Measurements from ENCODE around the gene SLC5A2.
A peak's percentile ranks its signal among the peaks of the same experiment; 100 is the strongest.

DNA sequence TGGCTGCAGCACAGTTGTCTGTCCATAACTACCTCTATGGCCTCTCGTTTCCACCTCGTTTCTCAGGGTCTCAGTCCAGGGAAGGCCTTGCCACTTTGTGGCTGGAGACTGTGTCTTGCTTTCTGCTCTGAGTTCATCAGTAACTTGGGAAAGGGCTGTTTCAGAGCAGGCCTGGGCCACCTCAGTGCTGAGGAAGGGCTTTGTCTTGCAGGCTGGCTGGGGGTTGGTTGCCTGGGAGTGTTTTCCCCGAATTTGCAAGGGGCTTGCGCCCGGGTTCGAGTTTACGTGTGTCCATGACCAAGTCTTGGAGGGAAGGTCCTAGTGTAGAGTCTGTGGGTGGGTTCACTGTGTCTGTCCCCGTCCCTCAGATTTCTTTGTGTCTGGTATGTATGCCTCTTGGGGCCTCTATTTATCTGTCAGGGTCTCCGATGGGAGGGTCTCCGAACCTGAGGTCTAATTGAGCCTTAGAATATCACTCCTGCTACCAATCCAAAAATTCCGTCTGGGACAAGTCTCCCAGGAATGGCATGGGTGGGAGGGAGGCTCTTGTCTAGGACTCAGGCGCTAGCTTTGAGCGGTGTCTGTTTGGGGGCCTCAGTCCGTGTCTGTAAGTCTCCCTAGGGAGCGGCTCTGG lies 11.6 kb upstream of the SLC5A2 start:
- TF ChIP-seq ZSCAN18 (tag by site-specific recombination; IDR thresholded peaks at IDR 0.05) (no peak), ZNF19 (tag by site-specific recombination; IDR thresholded peaks at IDR 0.05; ENCODE audit: low read depth) (no peak), CTCF (tag by site-specific recombination; IDR thresholded peaks at IDR 0.05) (no peak), SALL2 (tag by site-specific recombination; IDR thresholded peaks at IDR 0.05; ENCODE audit: borderline replicate concordance) (no peak), IKZF3 (tag by site-specific recombination; IDR thresholded peaks at IDR 0.05) (peak; percentile 75), BCL11A (tag by site-specific recombination; IDR thresholded peaks at IDR 0.05; ENCODE audit: low read depth) (no peak), ZBTB7A (tag by site-specific recombination; IDR thresholded peaks at IDR 0.05; ENCODE audit: low read depth) (no peak), ZNF416 (tag by site-specific recombination; IDR thresholded peaks at IDR 0.05) (no peak), TSHZ1 (tag by site-specific recombination; IDR thresholded peaks at IDR 0.05; ENCODE audit: borderline replicate concordance) (no peak), ZNF146 (tag by site-specific recombination; IDR thresholded peaks at IDR 0.05) (no peak)
